ENCODE measurements around the gene BTD.

BTD gene

GRCh38 chr3:15601399-15602145, at the start of gene BTD, which contains the start of gene HACL1:
TSS of gene BTD (plus strand) at chr3:15601745. CDS start at chr3:15635440, 33,695 bp downstream.
TSS of gene HACL1 (minus strand) at chr3:15601569. CDS start at chr3:15601463, 106 bp downstream.
- in situ Hi-C loops (cut with MboI; ENCODE audit: low pct_unique_long_range_greater_than_20kb, low sequenced_read_pairs), result no loop called here
- peak; percentile 100 for DNase-seq

- DNase-seq, result no peak
- in situ Hi-C loops (cut with MboI; ENCODE audit: low pct_unique_long_range_greater_than_20kb, low sequenced_read_pairs), result no loop called here
These were observed 49.6 kb upstream of the BTD start for GRCh38 chr3:15551902-15552301.

GRCh38 chr3:15553749-15554148, 47.8 kb upstream of the BTD start:
- no peak for DNase-seq
- in situ Hi-C loops (cut with MboI; ENCODE audit: low pct_unique_long_range_greater_than_20kb, low sequenced_read_pairs), result no loop called here

- in situ Hi-C loops (cut with MboI; ENCODE audit: low pct_unique_long_range_greater_than_20kb, low sequenced_read_pairs), result no loop called here
- DNase-seq, result peak; percentile 65
These were observed 45.0 kb upstream of the BTD start for GRCh38 chr3:15556512-15556911.

GRCh38 chr3:15557511-15557946, 44.0 kb upstream of the BTD start:
- DNase-seq, result peak; percentile 61
- in situ Hi-C loops (cut with MboI; ENCODE audit: low pct_unique_long_range_greater_than_20kb, low sequenced_read_pairs), result no loop called here

- DNase-seq, result no peak
- in situ Hi-C loops (cut with MboI; ENCODE audit: low pct_unique_long_range_greater_than_20kb, low sequenced_read_pairs), result no loop called here
These were observed 43.0 kb upstream of the BTD start for GRCh38 chr3:15558581-15558980.

GRCh38 chr3:15562560-15562959, 39.0 kb upstream of the BTD start:
- in situ Hi-C loops (cut with MboI; ENCODE audit: low pct_unique_long_range_greater_than_20kb, low sequenced_read_pairs), result no loop called here
- DNase-seq, result no peak

GRCh38 chr3:15563190-15563589, 38.4 kb upstream of the BTD start:
- in situ Hi-C loops (cut with MboI; ENCODE audit: low pct_unique_long_range_greater_than_20kb, low sequenced_read_pairs), result no loop called here
- no peak for DNase-seq

- in situ Hi-C loops (cut with MboI; ENCODE audit: low pct_unique_long_range_greater_than_20kb, low sequenced_read_pairs), result no loop called here
These were observed 29.4 kb upstream of the BTD start for GRCh38 chr3:15572138-15572537.

GRCh38 chr3:15575446-15575845, 26.1 kb upstream of the BTD start:
- DNase-seq, result no peak
- in situ Hi-C loops (cut with MboI; ENCODE audit: low pct_unique_long_range_greater_than_20kb, low sequenced_read_pairs), result no loop called here

More at GRCh38 chr3:15572138-15572537, 29.4 kb upstream of the BTD start:
- no peak for DNase-seq

- peak; percentile 71 for DNase-seq
- in situ Hi-C loops (cut with MboI; ENCODE audit: low pct_unique_long_range_greater_than_20kb, low sequenced_read_pairs), result no loop called here
These were observed 25.1 kb upstream of the BTD start for GRCh38 chr3:15576475-15576874.

GRCh38 chr3:15578289-15578867, 23.2 kb upstream of the BTD start:
- no peak for DNase-seq
- in situ Hi-C loops (cut with MboI; ENCODE audit: low pct_unique_long_range_greater_than_20kb, low sequenced_read_pairs), result no loop called here

- no peak for DNase-seq
- in situ Hi-C loops (cut with MboI; ENCODE audit: low pct_unique_long_range_greater_than_20kb, low sequenced_read_pairs), result no loop called here
These were observed 22.5 kb upstream of the BTD start for GRCh38 chr3:15579051-15579450.

GRCh38 chr3:15581471-15582394, 19.8 kb upstream of the BTD start:
- in situ Hi-C loops (cut with MboI; ENCODE audit: low pct_unique_long_range_greater_than_20kb, low sequenced_read_pairs), result no loop called here
- no peak for DNase-seq

- no peak for DNase-seq
- in situ Hi-C loops (cut with MboI; ENCODE audit: low pct_unique_long_range_greater_than_20kb, low sequenced_read_pairs), result no loop called here
These were observed 16.3 kb upstream of the BTD start for GRCh38 chr3:15585111-15585845.

- no peak for DNase-seq
- in situ Hi-C loops (cut with MboI; ENCODE audit: low pct_unique_long_range_greater_than_20kb, low sequenced_read_pairs), result no loop called here
These were observed 10.3 kb upstream of the BTD start for GRCh38 chr3:15591242-15591641.

GRCh38 chr3:15591928-15592327, 9.6 kb upstream of the BTD start:
- in situ Hi-C loops (cut with MboI; ENCODE audit: low pct_unique_long_range_greater_than_20kb, low sequenced_read_pairs), result no loop called here

GRCh38 chr3:15592968-15593367, 8.6 kb upstream of the BTD start:
- in situ Hi-C loops (cut with MboI; ENCODE audit: low pct_unique_long_range_greater_than_20kb, low sequenced_read_pairs), result no loop called here

More at GRCh38 chr3:15591928-15592327, 9.6 kb upstream of the BTD start:
- no peak for DNase-seq

GRCh38 chr3:15595955-15596354, 5.6 kb upstream of the BTD start:
- no peak for DNase-seq
- in situ Hi-C loops (cut with MboI; ENCODE audit: low pct_unique_long_range_greater_than_20kb, low sequenced_read_pairs), result no loop called here

More at GRCh38 chr3:15592968-15593367, 8.6 kb upstream of the BTD start:
- no peak for DNase-seq
